Erythroblast (primary cell): ENCODE measurements around the gene PCDH9.

Experiments used
- DNase-seq, 2 experiments: peaks; one replicate each; lab custom pipeline; 2025; lab: John Stamatoyannopoulos, UW
- GATA1 ChIP-seq: IDR thresholded peaks from 2 replicates; pipeline ENCODE4 v1.6.1; 2011; ENCODE audit warnings: low read depth, mild to moderate bottlenecking, control low read depth, low read length, moderate library complexity
- POLR2A ChIP-seq: IDR thresholded peaks from 2 replicates; pipeline ENCODE4 v1.6.1; 2011; ENCODE audit warnings: mild to moderate bottlenecking, low read length

Gene PCDH9

GRCh38 chr13:67229481-67230403 lies at the start of gene PCDH9:
Gene PCDH9 (minus strand): TSS chr13:67230336. CDS start chr13:67228440, 1,896 bp downstream.
- TF ChIP-seq GATA1: no peak
- TF ChIP-seq POLR2A: peak; percentile 62
- DNase-seq: peak; percentile 14 to 28

- TF ChIP-seq POLR2A (no peak), GATA1 (no peak)
- no peak for DNase-seq
Observed at GRCh38 chr13:67278235-67278634, 48.1 kb upstream of the PCDH9 start.

GRCh38 chr13:67277581-67277980 lies 47.4 kb upstream of the PCDH9 start:
- no peak for DNase-seq
- no peak for TF ChIP-seq POLR2A
- no peak for TF ChIP-seq GATA1

- TF ChIP-seq POLR2A (no peak), GATA1 (no peak)
- no peak for DNase-seq
Observed at GRCh38 chr13:67275351-67275960, 45.3 kb upstream of the PCDH9 start.

GRCh38 chr13:67273001-67273400 lies 42.9 kb upstream of the PCDH9 start:
- TF ChIP-seq POLR2A (no peak), GATA1 (no peak)
- DNase-seq: no peak

- no peak for TF ChIP-seq GATA1
- TF ChIP-seq POLR2A: no peak
- no peak for DNase-seq
Observed at GRCh38 chr13:67267136-67267535, 37.0 kb upstream of the PCDH9 start.

- no peak for TF ChIP-seq GATA1
- TF ChIP-seq POLR2A: no peak
- no peak for DNase-seq
Observed at GRCh38 chr13:67259208-67259607, 29.1 kb upstream of the PCDH9 start.

GRCh38 chr13:67258482-67258881 lies 28.3 kb upstream of the PCDH9 start:
- DNase-seq: no peak
- TF ChIP-seq POLR2A: no peak
- no peak for TF ChIP-seq GATA1

- TF ChIP-seq GATA1 (no peak), POLR2A (no peak)
Observed at GRCh38 chr13:67238861-67239260, 8.7 kb upstream of the PCDH9 start.

GRCh38 chr13:67238277-67238859 lies 8.2 kb upstream of the PCDH9 start:
- peak; percentile 6 to 58 for DNase-seq
- TF ChIP-seq GATA1: no peak
- TF ChIP-seq POLR2A: no peak

More at GRCh38 chr13:67238861-67239260, 8.7 kb upstream of the PCDH9 start:
- no peak for DNase-seq

GRCh38 chr13:67235265-67235664 lies 5.1 kb upstream of the PCDH9 start:
- no peak for TF ChIP-seq GATA1

GRCh38 chr13:67232384-67232783 lies 2.2 kb upstream of the PCDH9 start:
- TF ChIP-seq GATA1: no peak
- TF ChIP-seq POLR2A: no peak
- no peak for DNase-seq

More at GRCh38 chr13:67235265-67235664, 5.1 kb upstream of the PCDH9 start:
- DNase-seq: no peak

- no peak for DNase-seq
- no peak for TF ChIP-seq POLR2A
- TF ChIP-seq GATA1: no peak
Observed at GRCh38 chr13:67231289-67232000, 1.3 kb upstream of the PCDH9 start.
